GM21360 (cell line): ENCODE data around the gene ADAM8.
"Not testable (repeated sequence)": the region's sequence is repeated elsewhere in the genome, so short reads cannot be mapped to it uniquely, and the experiment has no call there.

Experiments
- ATAC-seq: cut with Tn5 transposase; IDR thresholded peaks from one replicate; pipeline ENCODE4 v1.9.1; 2021; ENCODE audit warnings: mild to moderate bottlenecking, moderate library complexity; ENCODE audit not compliant: unreplicated experiment

Gene ADAM8

GRCh38 chr10:133234796-133235195 is 41.9 kb downstream of the ADAM8 start:
- not testable (repeated sequence) for ATAC-seq

GRCh38 chr10:133231946-133232574 is 44.6 kb downstream of the ADAM8 start:
- ATAC-seq, result no peak

DNA sequence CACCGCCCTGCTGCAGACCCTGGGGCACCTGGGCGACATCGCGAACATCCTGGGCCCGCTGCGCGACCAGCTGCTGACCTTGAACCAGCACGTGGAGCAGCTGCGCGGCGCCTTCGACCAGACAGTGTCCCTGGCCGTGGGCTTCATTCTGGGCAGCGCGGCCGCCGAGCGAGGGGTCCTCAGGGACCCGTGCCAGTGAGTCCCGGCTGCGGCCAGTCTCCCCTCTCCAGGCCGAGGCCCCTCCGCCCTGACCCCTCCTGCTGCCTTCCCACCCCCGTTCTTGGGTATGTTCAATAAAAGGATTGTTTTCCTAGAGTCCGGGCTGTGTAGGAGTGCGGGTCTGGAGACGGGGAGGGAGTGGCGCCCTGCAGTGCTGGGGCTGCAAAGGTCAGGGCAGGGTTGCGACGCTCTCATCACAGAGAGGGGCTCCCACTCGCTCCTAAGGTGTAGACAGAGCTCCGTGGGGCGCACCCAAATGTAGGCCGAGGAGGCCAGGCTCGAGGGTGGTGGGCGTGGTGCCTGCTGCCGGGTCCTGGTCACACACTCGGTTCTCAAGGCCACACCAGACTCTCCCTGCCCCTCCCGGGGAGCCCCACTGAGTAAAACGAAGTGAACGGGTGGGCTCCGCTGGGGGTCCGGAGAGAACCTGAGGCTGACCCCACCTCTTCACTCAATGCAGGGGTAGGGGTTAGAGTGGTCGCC is 45.3 kb downstream of the ADAM8 start:
- ATAC-seq, result no peak

DNA sequence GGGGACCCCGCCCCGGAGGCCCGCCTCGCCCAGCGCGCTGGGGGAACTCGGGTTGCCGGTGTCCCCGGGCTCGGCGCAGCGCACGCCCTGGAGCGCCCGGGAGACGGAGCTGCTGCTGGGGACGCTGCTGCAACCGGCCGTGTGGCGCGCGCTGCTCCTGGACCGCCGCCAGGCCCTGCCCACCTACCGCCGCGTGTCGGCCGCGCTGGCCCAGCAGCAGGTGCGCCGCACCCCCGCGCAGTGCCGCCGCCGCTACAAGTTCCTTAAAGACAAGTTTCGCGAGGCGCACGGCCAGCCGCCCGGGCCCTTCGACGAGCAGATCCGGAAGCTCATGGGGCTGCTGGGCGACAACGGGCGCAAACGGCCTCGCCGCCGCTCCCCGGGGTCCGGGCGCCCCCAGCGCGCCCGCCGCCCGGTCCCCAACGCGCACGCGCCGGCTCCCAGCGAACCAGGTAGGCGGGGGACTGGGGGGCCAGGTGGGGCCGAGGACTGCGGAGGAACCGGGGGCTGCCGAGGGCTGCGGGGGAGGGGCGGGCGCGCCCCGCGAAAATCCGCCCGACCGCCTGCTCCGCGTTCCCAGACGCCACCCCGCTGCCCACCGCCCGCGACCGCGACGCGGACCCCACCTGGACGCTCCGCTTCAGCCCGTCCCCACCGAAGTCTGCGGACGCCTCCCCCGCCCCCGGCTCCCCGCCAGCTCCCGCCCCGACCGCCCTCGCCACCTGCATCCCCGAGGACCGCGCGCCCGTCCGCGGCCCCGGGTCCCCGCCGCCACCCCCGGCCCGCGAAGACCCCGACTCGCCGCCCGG is 46.1 kb downstream of the ADAM8 start:
- no peak for ATAC-seq

- ATAC-seq, result no peak
Observed at GRCh38 chr10:133230044-133230361, 46.7 kb downstream of the ADAM8 start, which contains the start of gene UTF1. UTF1 (plus strand) TSS chr10:133230217; CDS start chr10:133230289, 72 bp downstream.

DNA sequence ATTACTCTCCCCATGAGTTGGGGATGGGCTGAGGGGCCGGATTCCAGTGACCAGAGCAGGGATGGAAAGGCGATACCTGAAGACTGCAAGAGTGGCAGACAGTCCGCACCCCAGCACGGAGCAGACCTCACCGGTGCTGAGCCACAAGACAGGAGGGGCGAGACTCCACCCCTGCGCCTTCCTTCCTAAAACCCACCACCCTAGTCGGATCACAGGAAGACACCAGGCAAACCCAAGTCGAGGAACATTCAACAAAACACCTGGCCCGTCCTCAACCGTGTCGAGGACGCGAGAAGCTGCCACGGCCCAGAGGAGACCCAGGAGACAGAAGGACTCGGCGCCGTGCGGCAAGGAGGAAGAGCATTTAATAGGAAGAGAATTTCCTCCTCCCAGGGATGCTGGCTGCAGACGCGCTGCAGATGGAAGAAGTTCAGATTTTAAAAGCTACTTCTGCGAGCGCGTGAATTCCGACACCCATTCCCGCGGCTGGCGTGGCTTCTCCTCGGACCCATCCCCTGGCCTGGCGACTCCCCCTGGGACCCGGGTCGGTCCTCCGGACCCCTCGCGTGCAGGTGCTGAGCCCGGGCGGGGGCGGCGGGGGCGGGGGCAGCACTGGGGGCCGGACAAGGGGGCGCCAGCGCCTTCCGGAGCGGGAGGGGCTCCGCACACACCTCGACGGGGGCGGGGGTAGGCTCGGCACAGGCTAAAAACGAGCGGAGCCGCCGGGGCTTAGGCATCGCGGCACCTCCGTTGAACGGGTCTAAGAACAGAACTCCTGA is 47.2 kb downstream of the ADAM8 start:
- ATAC-seq, result no peak

- ATAC-seq, result no peak
Observed at GRCh38 chr10:133227256-133227655, 49.4 kb downstream of the ADAM8 start.

GRCh38 chr10:133226251-133226808 is 50.3 kb downstream of the ADAM8 start:
- ATAC-seq, result no peak

DNA sequence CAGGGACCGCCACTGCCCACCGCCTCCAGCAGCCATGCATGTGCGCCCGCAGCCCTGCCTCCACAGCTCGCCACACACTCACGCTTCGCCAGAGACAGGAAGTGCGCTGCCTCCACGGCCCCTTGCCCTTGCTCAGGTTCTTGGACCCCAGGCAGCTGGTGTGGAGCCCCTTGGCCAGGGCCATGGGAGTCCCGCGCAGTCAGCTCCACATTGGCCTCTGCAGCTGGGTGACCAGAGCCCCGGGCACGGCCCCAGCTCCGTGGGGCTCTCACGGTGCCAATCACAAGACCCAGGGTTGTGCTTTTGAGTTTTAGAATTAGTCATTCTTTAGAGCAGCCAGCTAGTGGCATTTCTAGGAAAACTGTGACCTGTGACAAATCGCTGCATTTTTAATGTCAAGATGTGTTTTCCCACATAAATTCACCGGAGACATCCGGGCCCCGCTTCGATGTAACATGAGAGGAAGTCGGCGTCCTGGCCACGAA is 50.9 kb downstream of the ADAM8 start:
- ATAC-seq, result no peak

DNA sequence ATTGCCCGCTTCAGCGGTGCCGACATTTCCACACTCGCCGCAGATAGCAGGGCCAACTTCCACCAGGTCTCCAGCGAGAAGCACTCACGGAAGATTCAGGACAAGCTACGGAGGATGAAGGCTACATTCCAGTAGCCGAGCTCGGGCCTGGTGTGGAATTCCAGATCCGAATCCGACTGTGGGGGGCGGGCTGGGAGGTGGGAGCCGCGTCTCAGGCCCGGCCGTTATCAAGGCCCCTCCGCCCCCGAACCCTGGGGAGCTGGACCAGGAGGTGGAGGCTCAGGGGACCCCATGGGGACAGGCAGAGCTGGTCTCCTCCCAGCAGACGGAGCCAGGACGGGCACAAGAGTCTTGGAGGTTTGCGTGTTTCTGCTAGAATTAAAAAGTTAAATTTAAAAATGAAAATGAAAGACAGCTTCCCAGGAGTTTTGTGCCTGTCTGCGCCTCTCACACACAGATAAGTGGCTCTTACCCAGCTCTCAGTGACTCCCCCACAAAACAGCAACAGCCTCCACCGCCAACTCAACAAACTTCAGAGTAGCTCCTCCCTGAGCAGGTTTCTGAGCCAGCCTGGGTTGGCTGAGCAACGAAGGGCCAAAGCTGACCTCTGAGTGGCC is 51.8 kb downstream of the ADAM8 start:
- no peak for ATAC-seq

DNA sequence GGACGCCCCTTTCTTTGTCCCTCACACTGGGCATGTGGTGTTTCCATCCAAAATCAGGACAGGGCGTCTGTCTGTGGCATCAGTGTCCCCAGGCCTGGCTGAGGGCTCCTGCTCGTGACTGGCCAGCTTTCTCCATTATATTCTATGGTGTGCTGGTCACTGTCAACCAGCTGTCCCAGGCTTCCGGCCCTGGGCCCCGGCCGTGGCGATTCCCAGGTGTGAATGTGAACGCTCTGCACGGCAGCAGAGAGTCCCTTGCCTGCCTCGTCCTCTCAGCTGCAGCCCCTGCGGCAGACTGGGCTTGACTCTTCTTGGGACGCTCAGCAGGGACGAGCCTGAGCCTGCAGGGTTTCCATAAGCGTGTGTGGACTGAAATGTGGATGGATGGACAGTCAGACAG is 52.6 kb downstream of the ADAM8 start:
- no peak for ATAC-seq

DNA sequence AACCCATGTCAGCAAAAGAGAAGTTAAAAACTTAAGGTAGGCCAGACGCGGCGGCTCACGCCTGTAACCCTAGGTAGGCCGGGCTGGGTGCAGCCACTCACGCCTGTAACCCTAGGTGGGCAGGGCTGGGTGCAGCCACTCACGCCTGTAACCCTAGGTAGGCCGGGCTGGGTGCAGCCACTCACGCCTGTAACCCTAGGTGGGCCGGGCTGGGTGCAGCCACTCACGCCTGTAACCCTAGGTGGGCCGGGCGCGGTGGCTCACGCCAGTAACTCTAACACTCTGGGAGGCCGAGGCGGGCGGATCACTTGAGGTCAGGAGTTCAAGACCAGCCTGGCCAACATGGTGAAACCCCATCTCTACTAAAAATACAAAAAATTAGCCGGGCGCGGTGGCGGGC is 54.9 kb downstream of the ADAM8 start:
- not testable (repeated sequence) for ATAC-seq

GRCh38 chr10:133221331-133221730 is 55.3 kb downstream of the ADAM8 start:
- ATAC-seq, result no peak

DNA sequence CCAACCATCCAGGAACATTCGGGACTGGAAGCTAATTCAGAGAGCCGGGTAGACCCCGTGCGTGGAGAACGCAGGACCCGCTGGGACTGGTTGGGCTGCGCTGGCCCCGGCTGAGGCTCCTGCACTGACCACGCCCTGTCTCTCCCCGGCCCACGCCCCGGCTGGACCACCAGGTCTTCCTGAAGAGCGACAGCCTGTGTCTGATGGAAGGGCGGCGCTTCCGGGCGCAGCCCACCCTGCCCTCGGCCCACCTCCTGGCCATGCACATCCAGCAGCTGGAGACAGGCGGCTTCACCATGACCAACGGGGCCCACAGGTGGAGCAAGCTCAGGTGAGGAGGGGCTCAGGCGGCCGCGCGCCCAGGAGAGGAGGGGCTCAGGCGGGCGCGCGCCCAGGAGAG is 56.9 kb downstream of the ADAM8 start:
- ATAC-seq, result no peak

GRCh38 chr10:133218891-133219290 is 57.8 kb downstream of the ADAM8 start:
- no peak for ATAC-seq

DNA sequence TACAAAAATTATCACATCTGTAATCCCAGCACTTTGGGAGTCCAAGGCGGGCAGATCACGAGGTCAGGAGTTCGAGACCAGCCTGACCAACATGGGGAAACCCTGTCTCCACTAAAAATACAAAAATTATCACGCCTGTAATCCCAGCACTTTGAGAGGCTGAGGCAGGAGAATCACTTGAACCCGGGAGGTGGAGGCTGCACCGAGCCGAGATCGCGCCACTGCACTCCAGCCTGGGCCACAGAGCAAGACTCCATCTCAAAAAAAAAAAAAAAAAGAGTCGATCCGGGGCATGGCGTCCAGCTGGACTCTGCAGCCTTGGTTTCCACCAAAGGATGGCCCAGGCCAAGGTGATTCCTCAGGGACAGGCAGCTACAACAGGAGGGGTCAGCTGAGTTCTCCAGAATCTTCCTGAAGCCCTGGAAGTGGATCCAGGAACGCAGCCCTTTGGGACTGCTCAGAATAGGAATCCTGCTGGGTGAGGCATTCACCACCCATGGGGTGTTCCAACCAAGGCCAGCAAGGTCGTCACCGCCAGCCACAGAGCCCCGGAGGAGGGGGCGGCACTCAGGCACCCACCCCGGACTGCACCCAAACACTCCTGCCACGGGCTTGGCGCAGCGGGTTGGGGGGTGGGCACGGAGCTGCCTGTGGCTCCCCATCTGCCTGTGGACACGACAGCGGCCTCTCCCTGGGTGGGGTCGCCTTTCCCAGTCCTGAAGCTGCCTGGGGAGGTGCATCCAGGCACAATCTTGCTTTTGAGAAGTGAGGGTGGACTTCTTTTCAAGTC is 58.7 kb downstream of the ADAM8 start:
- no peak for ATAC-seq

DNA sequence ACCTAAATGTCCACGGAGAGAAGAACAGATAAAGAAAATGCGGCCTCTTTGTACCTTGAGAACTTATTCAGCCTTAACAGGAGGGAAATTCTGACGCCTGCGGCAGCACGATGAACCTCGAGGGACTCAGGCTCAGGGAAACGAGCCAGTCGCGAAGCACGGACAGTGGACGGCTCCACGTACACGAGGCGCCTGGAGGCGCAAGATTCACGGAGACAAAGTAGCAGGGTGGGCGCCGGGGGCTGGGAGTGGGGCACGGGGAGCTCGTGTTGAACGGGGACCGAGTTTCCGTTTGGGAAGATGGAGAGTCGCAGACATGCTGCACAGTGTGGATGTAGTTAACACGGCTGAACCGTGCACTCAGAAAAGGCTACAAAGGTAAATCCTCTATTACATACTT is 59.9 kb downstream of the ADAM8 start:
- no peak for ATAC-seq

DNA sequence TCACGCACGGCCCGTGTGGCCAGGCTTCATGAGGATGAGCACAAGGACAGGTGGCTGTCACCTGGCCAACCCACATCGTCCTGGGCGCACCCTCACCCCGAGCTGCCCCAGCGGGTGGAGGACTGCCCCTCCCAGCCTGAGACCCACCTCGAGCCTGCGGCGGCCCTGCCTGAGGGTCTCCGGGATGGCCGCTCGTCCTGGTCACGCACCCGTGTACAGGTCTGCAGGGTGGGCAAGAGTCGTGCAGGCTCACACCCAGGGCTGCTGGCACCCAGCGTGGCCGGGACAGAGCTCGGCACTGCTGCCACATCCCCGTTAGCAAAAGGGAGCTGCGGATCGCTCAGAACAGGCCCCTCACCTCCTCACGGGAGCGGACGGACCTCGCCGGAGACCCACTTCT is 61.1 kb downstream of the ADAM8 start:
- no peak for ATAC-seq
